ENCODE results near the gene IFT22. TPM values are rescaled to one million over a fixed set of nuclear protein-coding genes. Genes with fewer than 3 reads are reported as not detected.

Gene IFT22
- total and polyA plus RNA-seq, 2 of the 4 experiments (the other 2 are of a cell fraction): 29.3 to 34.1 TPM

GRCh38 chr7:101362334-101363195, 41.0 kb upstream of the IFT22 start, which contains the start of gene COL26A1:
TSS of gene COL26A1 (plus strand) at chr7:101362875. CDS start at chr7:101363033, 158 bp downstream.
- Histone ChIP-seq H3K18ac (ENCODE audit: low read depth, low read length) (no peak within 1 kb of the TSS), H4K20me1 (ENCODE audit: insufficient read depth, low read length) (no peaks in the 10 kb centered on the region), H3K27ac (ENCODE audit: insufficient read depth, low read length) (no peak within 1 kb of the TSS), H3K23ac (ENCODE audit: low read depth, low read length) (no peak within 1 kb of the TSS), H3K79me1 (ENCODE audit: low read depth in 1 of 2, low read length in 2 of 2) (no peaks in the 10 kb centered on the region), H2AK5ac (ENCODE audit: low read depth, low read length) (no peak within 1 kb of the TSS), H4K8ac (ENCODE audit: low read depth in 2 of 2, low read length in 2 of 2) (no peak within 1 kb of the TSS), H2AK9ac (replicated peaks; ENCODE audit: low read depth, low read length, poor library complexity) (no peak within 1 kb of the TSS), H3K9ac (ENCODE audit: low read depth, low read length) (no peak within 1 kb of the TSS), H3K4ac (ENCODE audit: low read depth, low read length) (no peak within 1 kb of the TSS; the same call in 1 of the 2 replicates), H3K14ac (replicated peaks; ENCODE audit: low read depth, low read length) (no peak within 1 kb of the TSS), H3K56ac (ENCODE audit: extremely low read depth, insufficient read depth, low read length) (no peak within 1 kb of the TSS), H4K5ac (ENCODE audit: low read depth, low read length) (no peak within 1 kb of the TSS), H3K4me2 (ENCODE audit: low read depth, low read length) (peak within 1 kb of the TSS; percentile 80), H3K4me3 (ENCODE audit: insufficient read depth, low read depth, low read length) (peak within 1 kb of the TSS; percentile 33), H2BK15ac (ENCODE audit: low read depth, low read length) (no peak within 1 kb of the TSS), H3K9me1 (ENCODE audit: insufficient read depth, low read length) (no peaks in the 10 kb centered on the region), H3K4me1 (ENCODE audit: control insufficient read depth, insufficient read depth, low read length) (no peaks in the 10 kb centered on the region), H4K91ac (ENCODE audit: insufficient read depth, low read depth, low read length) (no peak within 1 kb of the TSS), H2BK5ac (ENCODE audit: low read depth, low read length, poor library complexity, severe bottlenecking) (no peak within 1 kb of the TSS), H2BK20ac (ENCODE audit: low read depth, low read length) (no peak within 1 kb of the TSS), H3K9me3 (ENCODE audit: control insufficient read depth, insufficient read depth, low read length) (peaks cover under 1% of the 10 kb centered on the region; the same call in 1 of the 2 replicates), H2AFZ (replicated peaks; ENCODE audit: low read length, poor library complexity) (peak within 1 kb of the TSS; percentile 89), H2BK120ac (ENCODE audit: low read depth, low read length) (no peak within 1 kb of the TSS), H3K36me3 (ENCODE audit: control insufficient read depth, insufficient read depth, low read length) (no peaks in the 10 kb centered on the region), H3K27me3 (ENCODE audit: control insufficient read depth, insufficient read depth, low read length) (peaks cover 36% of the 10 kb centered on the region)
- BruUV-seq (replicated peaks): no TSS peak
- dilution Hi-C loops (cut with HindIII; ENCODE audit: low sequenced_read_pairs, unreplicated experiment): no loop called here
- in situ Hi-C loops (cut with MboI; ENCODE audit: low sequenced_read_pairs): loop anchor here (25.0 kb wide), 1 partner anchor 900 kb away; no protein-coding TSS in a partner anchor
- intact Hi-C loops (cut with micrococcal nuclease): loop anchor here (5.0 kb wide), 2 partner anchors 145 to 175 kb away; no protein-coding TSS in a partner anchor
- no peak for DNase-seq
- peak; percentile 80 for ATAC-seq (ENCODE audit: low read depth)
- 9% methylated on average over 27 of the region's 76 CpGs; no CpG with 5 or more reads in 1 of the 2 experiments for WGBS, 2 experiments (ENCODE audit: extremely low coverage in 2 of 2, insufficient read length in 1 of 2)
- CTCF ChIA-PET: no interaction called here
- POLR2A ChIA-PET (ENCODE audit: unreplicated experiment): no interaction called here
- TF ChIP-seq RAD21 (IDR thresholded peaks at IDR 0.05; ENCODE audit: low read length) (no peak), NFE2L2 (IDR thresholded peaks at IDR 0.05; ENCODE audit: low read depth, low read length) (no peak), MAFK (IDR thresholded peaks at IDR 0.05; ENCODE audit: low read depth, low read length) (no peak), ELK1 (IDR thresholded peaks at IDR 0.05; ENCODE audit: borderline replicate concordance, low read depth, low read length) (no peak), RCOR1 (IDR thresholded peaks at IDR 0.05; ENCODE audit: insufficient replicate concordance, low read length) (no peak), MXI1 (IDR thresholded peaks at IDR 0.05; ENCODE audit: borderline replicate concordance, low read depth, low read length) (no peak), SMC3 (IDR thresholded peaks at IDR 0.05; ENCODE audit: low read depth, low read length) (no peak), FOS (IDR thresholded peaks at IDR 0.05; ENCODE audit: low read depth, low read length) (no peak), CEBPB (IDR thresholded peaks at IDR 0.05; ENCODE audit: low read depth, low read length) (no peak), MAZ (IDR thresholded peaks at IDR 0.05; ENCODE audit: borderline replicate concordance, low read depth, low read length) (no peak), RFX5 (IDR thresholded peaks at IDR 0.05; ENCODE audit: low read depth, low read length) (no peak), USF2 (IDR thresholded peaks at IDR 0.05; ENCODE audit: low read depth, low read length) (no peak), CHD1 (IDR thresholded peaks at IDR 0.05; ENCODE audit: low read depth, low read length) (no peak), BHLHE40 (IDR thresholded peaks at IDR 0.05; ENCODE audit: low read depth, low read length) (no peak)
